NCI-H748 (cell line): Measurements from ENCODE around the gene SYT6.

ENCODE experiments used
- DNase-seq: peaks from one replicate; lab custom pipeline; 2025; ENCODE audit not compliant: unreplicated experiment; lab: John Stamatoyannopoulos, UW

SYT6 gene

DNA sequence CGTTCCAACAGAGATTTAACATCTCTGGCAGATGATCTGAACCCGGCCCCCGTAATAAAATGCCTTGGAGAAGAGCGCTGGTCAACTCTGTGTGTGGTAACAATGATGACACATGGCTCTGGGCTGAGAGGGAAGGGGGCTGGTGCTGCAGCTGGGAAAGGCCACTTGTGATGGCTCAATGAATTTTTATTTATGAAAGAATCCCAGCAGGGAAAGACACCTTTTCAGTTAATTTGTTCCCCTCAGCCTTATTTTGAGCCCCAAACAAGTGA is 59.4 kb downstream of the SYT6 start:
- DNase-seq, result no peak

GRCh38 chr1:114093624-114094362 is 59.9 kb downstream of the SYT6 start:
- no peak for DNase-seq

DNA sequence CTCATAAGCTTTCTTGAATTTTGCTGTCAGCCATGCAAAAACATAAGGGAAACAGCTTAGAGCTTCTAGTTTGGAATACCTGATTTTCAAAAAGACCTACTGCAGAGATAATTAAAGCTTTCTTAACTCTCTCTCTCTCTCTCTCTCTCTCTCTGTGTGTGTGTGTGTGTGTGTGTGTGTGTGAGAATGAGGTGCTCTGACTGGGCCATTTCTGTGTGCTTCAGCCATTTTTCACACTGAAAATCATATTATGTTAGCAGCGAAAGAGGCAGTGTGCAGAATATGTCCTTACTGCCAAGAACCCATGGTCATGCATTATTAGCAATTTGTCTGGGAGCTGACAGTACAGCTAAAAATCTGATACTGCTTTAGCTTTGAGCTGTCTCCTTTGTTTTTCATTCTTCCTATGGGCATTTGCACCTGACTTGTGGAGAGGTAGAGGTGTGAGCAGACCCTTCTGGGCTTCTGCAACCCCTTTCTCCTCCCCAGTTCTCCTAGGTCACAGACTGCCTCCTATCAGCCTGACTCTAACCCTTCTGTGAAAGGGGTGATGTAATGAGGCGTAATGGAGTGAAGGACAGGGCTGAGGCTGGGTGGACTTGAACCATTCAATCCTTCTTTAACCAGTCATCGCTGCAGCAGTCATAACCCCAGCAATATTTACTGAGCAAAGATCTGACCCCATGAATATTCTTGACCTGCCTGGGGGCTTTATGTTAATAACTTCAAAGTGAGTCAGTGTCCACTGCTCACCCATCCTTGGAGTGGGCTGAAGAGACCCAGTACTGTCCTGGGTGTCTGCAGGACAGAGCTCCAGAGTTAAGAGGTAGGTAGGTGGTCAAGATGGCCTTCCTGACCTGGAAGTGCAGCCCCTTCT is 61.2 kb downstream of the SYT6 start:
- no peak for DNase-seq

GRCh38 chr1:114091711-114092110 is 62.0 kb downstream of the SYT6 start:
- DNase-seq, result no peak

- DNase-seq, result no peak
Observed at GRCh38 chr1:114090738-114091505, 62.7 kb downstream of the SYT6 start.

DNA sequence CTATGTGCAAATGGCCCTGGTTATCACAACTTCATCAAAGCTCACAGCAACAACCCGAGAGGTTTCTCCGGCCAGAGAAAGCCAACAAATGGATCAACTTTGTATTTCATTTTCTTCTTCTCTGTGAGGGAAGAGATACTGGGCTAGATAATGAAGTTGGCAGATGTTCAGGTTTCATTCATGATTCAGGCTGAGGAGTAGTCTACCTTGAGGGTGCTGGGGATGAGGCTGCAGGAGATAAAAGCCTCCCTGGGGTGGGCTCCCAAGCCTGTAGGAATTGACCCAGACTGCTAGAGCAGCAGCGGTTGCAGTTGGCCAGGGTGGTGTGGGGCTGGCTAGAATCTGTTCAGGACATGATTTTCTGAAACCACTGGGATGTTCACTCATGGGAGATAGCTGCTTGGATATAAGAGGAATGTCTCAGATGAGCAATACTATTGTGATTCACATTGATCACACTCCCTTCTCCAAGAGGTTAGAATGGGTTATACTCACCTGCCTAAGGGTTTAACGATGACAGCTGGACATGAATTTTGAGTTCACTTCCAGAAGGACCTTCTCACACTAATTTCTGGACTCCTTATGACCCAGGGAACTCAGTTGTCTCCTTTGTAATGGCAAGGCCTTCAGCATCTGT is 64.0 kb downstream of the SYT6 start:
- DNase-seq, result no peak

- no peak for DNase-seq
Observed at GRCh38 chr1:114088392-114089299, 65.0 kb downstream of the SYT6 start.

- DNase-seq, result no peak
Observed at GRCh38 chr1:114087495-114087894, 66.2 kb downstream of the SYT6 start.

DNA sequence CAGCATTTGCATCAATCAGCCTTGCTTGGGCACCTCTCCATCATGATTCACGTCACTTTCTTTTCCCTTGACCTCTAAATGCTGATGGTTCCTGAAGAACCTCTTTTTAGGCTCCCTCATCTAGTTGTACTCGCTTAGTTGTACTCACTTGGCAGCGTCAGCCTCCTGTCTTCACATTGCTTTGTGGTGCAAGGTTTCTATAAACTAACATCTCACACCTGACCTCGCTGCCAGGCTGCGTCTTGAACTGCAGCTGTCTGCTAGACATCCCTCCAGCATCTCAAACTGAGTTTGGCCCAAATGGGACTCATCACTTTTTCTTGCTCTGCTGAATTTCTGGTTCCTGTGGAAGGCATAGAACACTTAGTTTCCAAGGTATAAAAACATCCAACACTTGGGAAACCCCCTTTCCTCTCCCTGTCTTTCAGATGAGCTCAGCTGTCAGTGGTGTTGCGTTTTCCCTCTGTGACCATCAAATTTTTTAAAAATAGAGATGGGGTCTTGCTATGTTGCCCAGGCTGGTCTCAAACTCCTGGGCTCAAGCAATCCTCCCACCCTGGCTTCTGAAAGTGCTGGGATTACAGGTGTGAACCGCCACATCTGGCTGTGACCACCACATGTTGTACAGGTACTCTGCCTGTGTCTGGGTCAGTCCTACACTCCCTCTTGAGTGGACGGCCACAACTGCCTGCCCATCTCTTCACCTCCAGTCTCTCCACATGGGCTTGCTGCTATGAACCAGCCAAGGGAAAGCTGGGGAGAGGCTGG is 66.9 kb downstream of the SYT6 start:
- DNase-seq, result no peak

- DNase-seq, result no peak
Observed at GRCh38 chr1:114082867-114083585, 70.6 kb downstream of the SYT6 start.

DNA sequence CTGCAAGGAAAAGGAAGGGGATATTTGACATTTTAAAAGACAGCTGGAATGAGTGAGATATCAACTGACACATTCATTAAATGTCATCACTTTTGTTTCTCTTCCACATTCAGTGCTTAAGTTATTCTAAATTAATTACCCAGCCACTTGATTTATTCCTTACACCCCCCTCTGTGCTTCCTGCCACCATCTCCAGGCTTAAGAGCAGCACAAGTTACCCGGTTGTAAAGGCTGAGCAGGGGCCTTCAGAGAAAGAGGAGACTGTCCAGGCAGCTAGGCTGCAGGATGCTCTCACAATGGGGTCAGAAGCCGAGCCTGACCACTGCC is 71.4 kb downstream of the SYT6 start:
- DNase-seq, result no peak

DNA sequence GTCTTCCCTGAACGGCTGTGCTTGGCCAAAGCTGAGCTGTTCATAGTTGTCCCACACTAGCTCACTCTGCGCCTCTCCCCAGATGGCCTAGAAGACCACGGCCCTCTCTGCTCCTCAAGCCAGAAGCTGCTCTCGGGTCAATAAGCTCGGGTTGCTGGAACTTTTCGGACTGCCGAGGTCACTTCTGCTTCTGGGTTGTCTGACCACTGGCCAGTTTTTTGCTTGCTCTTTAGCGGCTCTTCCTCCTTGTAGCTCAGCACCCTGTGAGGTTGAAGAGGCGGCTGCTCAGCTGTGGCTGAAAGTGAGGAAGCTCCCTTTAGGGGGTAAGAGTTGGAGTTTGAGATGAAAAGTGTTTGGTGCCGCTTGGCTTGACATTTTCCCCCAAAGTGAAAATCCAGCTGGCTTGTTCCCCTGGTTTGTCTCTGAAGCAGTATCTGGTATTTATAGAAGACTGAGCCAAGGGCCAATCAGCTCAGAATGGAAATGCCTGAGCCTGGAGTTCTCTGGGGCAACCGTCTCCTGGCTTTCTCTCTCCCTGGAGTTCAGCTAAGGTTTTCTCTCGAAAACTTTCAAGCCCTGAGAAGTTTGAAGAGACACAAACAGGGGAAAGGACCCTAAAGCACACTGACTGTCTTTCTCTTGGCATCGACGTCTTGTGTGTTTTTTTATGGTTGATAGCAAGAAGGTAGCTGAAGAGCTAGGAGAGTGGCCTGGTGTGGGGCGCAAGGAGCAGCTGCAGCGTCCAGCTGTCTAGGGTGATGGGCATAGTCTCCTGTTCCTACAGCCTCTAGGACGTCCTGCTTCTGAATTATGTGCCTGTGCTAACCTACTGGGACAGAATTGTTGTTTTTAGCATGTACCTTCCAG is 72.0 kb downstream of the SYT6 start:
- no peak for DNase-seq

- no peak for DNase-seq
Observed at GRCh38 chr1:114080511-114081436, 72.9 kb downstream of the SYT6 start.

GRCh38 chr1:114079596-114080190 is 74.0 kb downstream of the SYT6 start:
- DNase-seq, result no peak

DNA sequence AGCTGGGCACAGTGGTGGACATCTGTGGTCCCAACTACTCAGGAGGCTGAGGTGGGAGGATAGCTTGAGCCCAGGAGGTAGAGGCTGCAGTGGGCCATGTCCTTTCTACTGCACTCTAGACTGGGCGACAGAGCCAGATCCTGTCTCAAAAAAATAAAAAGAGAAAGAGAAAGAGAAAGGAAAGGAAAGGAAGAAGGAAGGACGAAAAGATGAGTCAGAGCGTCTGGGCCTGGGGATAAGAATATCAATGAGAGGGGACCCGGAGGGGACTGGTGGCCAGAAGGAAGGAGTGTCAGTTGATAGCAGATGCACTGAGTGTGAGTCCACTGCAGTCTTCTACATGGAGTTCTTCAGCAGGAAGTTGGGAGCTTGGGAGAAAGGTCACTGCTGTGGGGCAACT is 75.6 kb downstream of the SYT6 start:
- no peak for DNase-seq

- no peak for DNase-seq
Observed at GRCh38 chr1:114077188-114077587, 76.5 kb downstream of the SYT6 start.

DNA sequence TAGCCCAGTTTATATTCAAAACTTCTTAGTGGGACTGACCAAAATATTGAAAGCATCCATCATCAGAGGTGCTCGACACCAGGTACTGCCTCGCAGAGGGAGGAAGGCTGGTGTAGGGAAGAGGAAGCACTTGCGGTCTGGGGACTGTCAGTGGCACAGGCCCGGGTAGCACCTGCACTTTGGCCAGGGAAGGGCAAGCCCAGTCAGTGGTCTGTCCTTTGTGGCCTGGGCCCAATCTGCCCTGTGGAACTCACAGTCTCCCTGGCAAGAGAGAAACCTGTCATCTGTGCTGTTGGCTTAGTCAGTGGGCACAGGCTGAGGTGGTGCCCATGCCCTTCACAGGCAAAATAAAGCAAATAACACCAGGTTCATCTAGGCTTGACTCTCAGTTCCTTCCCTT is 77.4 kb downstream of the SYT6 start:
- no peak for DNase-seq
